ENCODE measurements around the gene PPP1R36.

DNA sequence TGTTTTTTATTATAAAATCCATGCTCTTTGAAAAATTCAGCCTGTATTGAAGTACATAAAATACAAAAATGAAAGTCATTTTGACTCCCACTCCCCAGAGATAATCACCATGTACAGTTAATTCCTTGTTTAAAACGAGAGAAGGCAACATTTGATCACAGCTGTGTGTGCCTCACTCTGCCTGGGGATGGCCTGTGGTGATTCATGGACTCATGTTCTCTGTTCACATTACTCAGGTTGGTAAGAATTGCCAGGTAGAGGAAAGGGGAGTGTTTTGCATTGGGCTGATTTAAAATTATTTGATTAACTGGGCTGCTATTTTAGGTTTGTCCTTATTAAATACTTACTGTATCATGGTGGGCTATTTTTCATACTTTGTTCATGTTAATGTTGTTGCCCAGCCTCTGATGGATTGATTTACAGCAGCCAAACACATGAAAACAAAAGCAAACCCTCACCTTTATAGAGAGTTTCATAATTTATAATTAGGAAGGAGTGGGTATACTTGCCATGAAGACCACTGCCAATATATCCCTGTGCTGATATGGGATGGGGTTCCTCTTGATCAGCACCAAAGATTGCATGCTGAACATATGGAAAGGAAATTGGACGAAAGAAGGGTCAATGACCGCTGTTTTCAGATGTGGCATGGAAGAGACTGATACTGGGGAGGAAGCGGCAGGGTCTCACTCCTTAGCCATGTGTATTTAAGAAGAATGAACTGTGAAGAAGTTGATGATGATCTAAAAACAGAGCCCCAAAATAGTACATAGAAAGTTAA is 42.2 kb upstream of the PPP1R36 start:
- TF ChIP-seq REST (IDR thresholded peaks at IDR 0.05; ENCODE audit: insufficient read depth in 1 of 2, low read depth in 2 of 2, low read length in 2 of 2) (no peak), POLR2AphosphoS5 (IDR thresholded peaks at IDR 0.05; ENCODE audit: low read depth, low read length) (no peak), TAF1 (IDR thresholded peaks at IDR 0.05; ENCODE audit: borderline replicate concordance, insufficient read depth, low read length) (no peak), SIN3A (IDR thresholded peaks at IDR 0.05; ENCODE audit: borderline replicate concordance, insufficient read depth, low read length) (no peak), FOXP2 (optimal IDR thresholded peaks at IDR 0.05; ENCODE audit: borderline replicate concordance, extremely low read depth, extremely low read length, insufficient read depth) (no peak)
